B cell (primary cell): ENCODE measurements around the gene PLEKHH3. TPM values are rescaled to one million over a fixed set of nuclear protein-coding genes. Genes with fewer than 3 reads are reported as not detected.

ENCODE experiments used
- ATAC-seq: fragments of 200-7000 bp; cut with Tn5 transposase; one replicate; pipeline ENCODE4 v1.10.0; 2021; ENCODE audit warnings: low read depth, mild to moderate bottlenecking, moderate number of reproducible peaks, moderate library complexity
- CTCF ChIA-PET: fragments of 350-600 bp; sonication (Branson Sonifier 250); formaldehyde crosslinking; loops from one replicate; lab custom pipeline; 2021; ENCODE audit warnings: antibody characterized with exemption, inconsistent platforms; lab: Charles Lee
- POLR2A ChIA-PET: fragments of 350-600 bp; sonication (Branson Sonifier 250); formaldehyde crosslinking; loops from one replicate; lab custom pipeline; 2021; ENCODE audit warnings: antibody characterized with exemption; lab: Charles Lee
- DNase-seq: peaks from one replicate; pipeline ENCODE4 v3.0.0; 2013
- H2AFZ ChIP-seq: 2 replicates; pipeline ENCODE4 v1.6.1; 2012; ENCODE audit warnings: mild to moderate bottlenecking, low read depth, low read length; ENCODE audit not compliant: insufficient read depth, poor library complexity, severe bottlenecking
- H3K27ac ChIP-seq, 2 donors: 1 replicate in 1 of 2; 2 replicates in 1 of 2; pipeline ENCODE4 v1.5.1; 2012 to 2013; ENCODE audit warnings: low read length in 2 of 2, mild to moderate bottlenecking in 2 of 2, moderate library complexity in 1 of 2
- H3K27me3 ChIP-seq, 4 experiments: fragments of 200-600 bp in 1 of 4; sonication (generic) in 1 of 4; replicated peaks in 1 of 4; 1 replicate in 2 of 4; 2 replicates in 2 of 4; pipeline versions ENCODE4 v1.6.1 to v1.7.0; 2013 to 2016; ENCODE audit warnings: low read length in 3 of 4, mild to moderate bottlenecking in 2 of 4, mixed read lengths in 1 of 4, moderate library complexity in 1 of 4; ENCODE audit not compliant: insufficient read depth in 4 of 4, control insufficient read depth in 3 of 4; ENCODE audit errors: control extremely low read depth in 1 of 4
- H3K36me3 ChIP-seq, 2 experiments: replicated peaks in 1 of 2; 1 replicate in 1 of 2; 2 replicates in 1 of 2; pipeline versions ENCODE4 v1.6.1 to v1.7.1; 2013; ENCODE audit warnings: low read length in 1 of 2; ENCODE audit not compliant: insufficient read depth in 2 of 2, control insufficient read depth in 1 of 2; ENCODE audit errors: control extremely low read depth in 1 of 2, extremely low read depth in 1 of 2
- H3K4me1 ChIP-seq, 2 donors: fragments of 200-600 bp in 1 of 2; sonication (generic) in 1 of 2; 1 replicate in 1 of 2; 2 replicates in 1 of 2; pipeline versions ENCODE4 v1.5.1 to v1.6.1; 2013 to 2017; ENCODE audit warnings: low read length in 2 of 2; ENCODE audit not compliant: control insufficient read depth in 2 of 2, insufficient read depth in 2 of 2
- H3K4me2 ChIP-seq: replicated peaks from 2 replicates; pipeline ENCODE3; 2012; ENCODE audit warnings: mild to moderate bottlenecking, low read depth, low read length; ENCODE audit not compliant: poor library complexity, severe bottlenecking
- H3K4me3 ChIP-seq, 5 experiments: fragments of 200-600 bp in 1 of 5; sonication (generic) in 1 of 5; 1 replicate in 3 of 5; 2 replicates in 2 of 5; pipeline versions ENCODE4 v1.5.1 to v1.7.0; 2011 to 2016; ENCODE audit warnings: low read length in 4 of 5, mild to moderate bottlenecking in 4 of 5, low read depth in 2 of 5, control low read depth in 1 of 5, moderate library complexity in 1 of 5; ENCODE audit not compliant: insufficient read depth in 1 of 5; ENCODE audit errors: control extremely low read depth in 1 of 5, extremely low read depth in 1 of 5
- H3K79me2 ChIP-seq: fragments of 200-600 bp; sonication (generic); one replicate; pipeline ENCODE4 v1.6.0; 2016; ENCODE audit warnings: low read length; ENCODE audit not compliant: control insufficient read depth, insufficient read depth
- H3K9ac ChIP-seq: fragments of 200-600 bp; sonication (generic); 2 replicates; pipeline ENCODE4 v1.6.1; 2017; ENCODE audit warnings: mild to moderate bottlenecking, low read length, moderate library complexity
- H3K9me3 ChIP-seq, 3 donors: one replicate each; pipeline versions ENCODE4 v1.6.1 to v1.7.1; 2013; ENCODE audit warnings: low read length in 2 of 3; ENCODE audit not compliant: control insufficient read depth in 2 of 3, insufficient read depth in 1 of 3; ENCODE audit errors: control extremely low read depth in 1 of 3
- H4K20me1 ChIP-seq: 2 replicates; pipeline ENCODE4 v1.6.0; 2012; ENCODE audit warnings: mild to moderate bottlenecking, low read length; ENCODE audit not compliant: insufficient read depth, control insufficient read depth, poor library complexity, severe bottlenecking
- H3K27ac Mint-ChIP-seq: one replicate; pipeline ENCODE4 v1.8.0; 2021; ENCODE audit warnings: mixed read lengths
- H3K27me3 Mint-ChIP-seq: one replicate; pipeline ENCODE4 v1.8.0; 2021; ENCODE audit warnings: mixed read lengths
- H3K4me1 Mint-ChIP-seq: one replicate; pipeline ENCODE4 v1.8.0; 2021; ENCODE audit warnings: mixed read lengths
- H3K4me3 Mint-ChIP-seq: one replicate; pipeline ENCODE4 v1.8.0; 2021; ENCODE audit warnings: mixed read lengths
- H3K9me3 Mint-ChIP-seq: one replicate; pipeline ENCODE4 v1.8.0; 2022; ENCODE audit warnings: mixed read lengths; ENCODE audit not compliant: insufficient read depth
- EZH2 ChIP-seq: IDR thresholded peaks from 2 replicates; pipeline ENCODE4 v1.6.1; 2012; ENCODE audit warnings: borderline replicate concordance, low read depth, mild to moderate bottlenecking, moderate library complexity, low read length; ENCODE audit not compliant: insufficient read depth, poor library complexity, severe bottlenecking
- WGBS: methylation state at CpG from one replicate; pipeline ENCODE4 v1.1.5; 2013; ENCODE audit warnings: missing lambda C conversion rate; ENCODE audit not compliant: insufficient coverage; 5-methylcytosine and 5-hydroxymethylcytosine counted together
- intact Hi-C: fragments of 100-400 bp; cut with micrococcal nuclease; formaldehyde crosslinking; loops from one replicate; pipeline ENCODE4 v1.10.0; 2022
- polyA plus RNA-seq: library from polyadenylated mRNA; depleted of rRNA; stranded (reverse); fragments of >200 nt; gene quantifications from 2 replicates; pipeline ENCODE4 v1.2.3, GENCODE V29; 2012
- total RNA-seq, 2 donors: library from RNA; stranded (reverse); fragments of 120-200 nt in 1 of 2; gene quantifications; 1 replicate in 1 of 2; 2 replicates in 1 of 2; pipeline versions ENCODE4 v1.2.3 to v1.2.4, GENCODE V29; 2013 to 2022
- TF ChIP-seq, protein P1 (sequence below): fragments of 200-600 bp; IDR thresholded peaks from one replicate; pipeline ENCODE4 v1.8.0; 2022; ENCODE audit warnings: antibody characterized with exemption, mild to moderate bottlenecking

The PLEKHH3 gene
- total and polyA plus RNA-seq, 2 donors (not counting 1 experiment from before 2014, with no cell fraction given): 0.44 to 0.67 TPM

DNA sequence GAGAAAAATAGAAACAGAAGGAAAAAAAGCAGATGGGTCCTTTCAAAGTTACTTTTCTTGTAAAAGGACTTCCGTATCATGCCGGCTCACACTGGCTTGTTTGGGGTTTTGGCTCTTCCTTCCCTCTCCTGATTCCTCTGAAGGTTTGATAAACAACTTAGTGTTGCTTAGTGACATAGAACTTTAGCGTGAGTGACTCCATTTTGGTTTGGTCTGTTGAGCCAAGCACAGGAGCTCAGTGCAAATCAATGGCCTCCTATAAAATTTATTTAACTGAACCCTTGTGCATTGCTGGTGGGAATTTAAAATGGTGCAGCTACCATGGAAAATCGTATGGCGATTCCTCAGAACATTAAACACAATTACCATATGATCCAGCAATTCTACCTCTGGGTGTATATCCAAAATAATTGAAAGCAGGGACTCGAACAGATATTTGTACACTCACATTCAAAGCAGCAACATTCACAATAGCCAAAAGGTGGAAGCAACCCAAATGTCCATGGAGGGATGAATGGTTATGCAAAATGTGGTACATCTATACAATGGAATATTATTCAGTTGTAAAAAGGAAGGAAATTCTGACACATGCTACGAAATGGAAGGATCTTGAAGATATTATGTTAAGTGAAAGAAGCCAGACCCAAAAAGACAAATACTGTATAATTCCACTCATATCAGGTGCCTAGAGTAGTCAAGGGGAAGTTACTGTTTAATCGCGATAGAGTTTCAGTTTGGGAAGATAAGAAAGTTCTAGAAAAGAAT, 18.8 kb downstream of the PLEKHH3 start:
- Histone ChIP-seq H3K4me1 (peaks cover 20 to 23% of the 10 kb centered on the region in 2 donors), H4K20me1 (no peaks in the 10 kb centered on the region), H3K27ac (no peak overlapping the region), H3K4me2 (no peak overlapping the region), H3K79me2 (no peaks in the 10 kb centered on the region), H2AFZ (no peak overlapping the region), H3K9me3 (peaks cover 0 to 4% (median 0%) of the 10 kb centered on the region in 3 donors), H3K36me3 (no peaks in the 10 kb centered on the region), H3K9ac (no peak overlapping the region), H3K27me3 (peaks cover 0 to 38% (median 13%) of the 10 kb centered on the region in 4 experiments), H3K4me3 (no peak overlapping the region)
- H3K9me3 Mint-ChIP-seq: no peaks in the 10 kb centered on the region
- ChIA-PET CTCF (interaction anchor here (1.8 to 4.9 kb wide), 2 partner anchors 22 to 80 kb away, joined by 4 to 18 read pairs; no protein-coding TSS in a partner anchor), POLR2A (interaction anchor here (1.0 kb wide), 1 partner anchor 12 kb away, joined by 3 read pairs; no protein-coding TSS in a partner anchor)
- no CpG with 5 or more reads among the region's 9 CpGs for WGBS
- ATAC-seq (no peak), DNase-seq (no peak)
- peaks cover 35% of the 10 kb centered on the region for H3K4me1 Mint-ChIP-seq
- intact Hi-C loops: loop anchor here (2.0 kb wide), 1 partner anchor 21 kb away; no protein-coding TSS in a partner anchor
- H3K27ac Mint-ChIP-seq: no peak overlapping the region
- H3K4me3 Mint-ChIP-seq: peak overlapping the region; percentile 93
- TF ChIP-seq, protein P1, sequence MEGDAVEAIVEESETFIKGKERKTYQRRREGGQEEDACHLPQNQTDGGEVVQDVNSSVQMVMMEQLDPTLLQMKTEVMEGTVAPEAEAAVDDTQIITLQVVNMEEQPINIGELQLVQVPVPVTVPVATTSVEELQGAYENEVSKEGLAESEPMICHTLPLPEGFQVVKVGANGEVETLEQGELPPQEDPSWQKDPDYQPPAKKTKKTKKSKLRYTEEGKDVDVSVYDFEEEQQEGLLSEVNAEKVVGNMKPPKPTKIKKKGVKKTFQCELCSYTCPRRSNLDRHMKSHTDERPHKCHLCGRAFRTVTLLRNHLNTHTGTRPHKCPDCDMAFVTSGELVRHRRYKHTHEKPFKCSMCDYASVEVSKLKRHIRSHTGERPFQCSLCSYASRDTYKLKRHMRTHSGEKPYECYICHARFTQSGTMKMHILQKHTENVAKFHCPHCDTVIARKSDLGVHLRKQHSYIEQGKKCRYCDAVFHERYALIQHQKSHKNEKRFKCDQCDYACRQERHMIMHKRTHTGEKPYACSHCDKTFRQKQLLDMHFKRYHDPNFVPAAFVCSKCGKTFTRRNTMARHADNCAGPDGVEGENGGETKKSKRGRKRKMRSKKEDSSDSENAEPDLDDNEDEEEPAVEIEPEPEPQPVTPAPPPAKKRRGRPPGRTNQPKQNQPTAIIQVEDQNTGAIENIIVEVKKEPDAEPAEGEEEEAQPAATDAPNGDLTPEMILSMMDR: no peak
- TF ChIP-seq EZH2: no peak
- H3K27me3 Mint-ChIP-seq: peaks cover 20% of the 10 kb centered on the region

DNA sequence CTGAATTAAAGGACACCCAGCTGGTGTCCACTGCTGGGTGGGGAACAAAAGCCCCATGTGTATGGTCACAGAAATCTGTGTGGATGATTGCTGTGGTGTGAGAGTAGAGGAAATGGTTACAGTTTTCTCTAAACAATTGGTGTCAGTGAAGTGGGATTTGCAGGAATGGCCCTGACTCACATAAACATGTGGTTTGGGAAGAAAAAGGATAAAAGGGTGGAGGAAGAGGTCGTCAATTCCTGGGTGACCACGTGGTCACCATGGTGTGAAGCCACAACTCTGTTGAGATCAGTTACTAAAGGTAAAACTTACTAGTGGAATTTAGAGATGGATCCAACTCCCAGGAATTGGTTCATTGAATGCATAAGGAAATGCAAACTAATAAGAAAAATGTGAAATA, 21.3 kb downstream of the PLEKHH3 start:
- no peak for TF ChIP-seq EZH2
- TF ChIP-seq, protein P1: no peak
- Histone ChIP-seq H3K27me3 (peaks cover 0 to 48% (median 15%) of the 10 kb centered on the region in 4 experiments), H3K27ac (no peak overlapping the region), H3K4me1 (peaks cover 20 to 23% of the 10 kb centered on the region in 2 donors), H4K20me1 (no peaks in the 10 kb centered on the region), H2AFZ (no peak overlapping the region), H3K9me3 (peaks cover 0 to 4% (median 0%) of the 10 kb centered on the region in 3 donors), H3K4me2 (no peak overlapping the region), H3K79me2 (no peaks in the 10 kb centered on the region), H3K9ac (no peak overlapping the region), H3K36me3 (no peaks in the 10 kb centered on the region), H3K4me3 (no peak overlapping the region)
- Mint-ChIP-seq H3K4me1 (peaks cover 34% of the 10 kb centered on the region), H3K27ac (no peak overlapping the region), H3K4me3 (peak overlapping the region; percentile 11), H3K9me3 (no peaks in the 10 kb centered on the region), H3K27me3 (peaks cover 25% of the 10 kb centered on the region)
- POLR2A ChIA-PET: no interaction called here
- intact Hi-C loops: no loop called here
- no CpG with 5 or more reads among the region's 2 CpGs for WGBS
- DNase-seq (no peak), ATAC-seq (no peak)
- CTCF ChIA-PET: interaction anchor here (1.1 kb wide), 1 partner anchor 77 kb away, joined by 3 read pairs; no protein-coding TSS in a partner anchor
